WTC11 (cell line): ENCODE results near the gene PUDP. TPM values are rescaled to one million over a fixed set of nuclear protein-coding genes. Genes with fewer than 3 reads are reported as not detected.

Experiments
- ATAC-seq: fragments of 200-7000 bp; cut with Tn5 transposase; 2 replicates; pipeline ENCODE4 v1.10.0; 2021; ENCODE audit warnings: mild to moderate bottlenecking, moderate library complexity
- CTCF ChIA-PET: fragments of 300-600 bp; sonication (Branson Sonifier 250); formaldehyde crosslinking; loops from one replicate; lab custom pipeline; 2021; ENCODE audit warnings: antibody characterized with exemption; lab: Charles Lee
- POLR2A ChIA-PET: fragments of 350-600 bp; sonication (Branson Sonifier 250); formaldehyde crosslinking; loops from one replicate; lab custom pipeline; 2021; ENCODE audit warnings: antibody characterized with exemption; lab: Charles Lee
- DNase-seq: peaks from one replicate; pipeline ENCODE4 v3.0.0; 2021; ENCODE audit warnings: low spot score
- H3K27ac Mint-ChIP-seq: 2 replicates; pipeline ENCODE4 v1.8.0; 2021; ENCODE audit warnings: mixed read lengths
- H3K27me3 Mint-ChIP-seq: 2 replicates; pipeline ENCODE4 v1.8.0; 2021; ENCODE audit warnings: low read depth, mild to moderate bottlenecking, moderate library complexity, mixed read lengths
- H3K36me3 Mint-ChIP-seq: 2 replicates; pipeline ENCODE4 v1.8.0; 2021; ENCODE audit warnings: mixed read lengths
- H3K4me1 Mint-ChIP-seq: 2 replicates; pipeline ENCODE4 v1.8.0; 2022; ENCODE audit warnings: mixed read lengths
- H3K4me3 Mint-ChIP-seq: 2 replicates; pipeline ENCODE4 v1.8.0; 2021; ENCODE audit warnings: mild to moderate bottlenecking, moderate library complexity, mixed read lengths
- H3K9me3 Mint-ChIP-seq: 2 replicates; pipeline ENCODE4 v1.8.0; 2021; ENCODE audit warnings: mixed read lengths
- CTCF ChIP-seq: fragments of 200-600 bp; IDR thresholded peaks from 2 replicates; pipeline ENCODE4 v1.8.0; 2022; ENCODE audit warnings: antibody characterized with exemption
- ESRRA ChIP-seq: sonication (generic); formaldehyde crosslinking; IDR thresholded peaks from 2 replicates; pipeline ENCODE4 v1.8.1; 2022; ENCODE audit warnings: mild to moderate bottlenecking, missing genetic modification reagents, borderline replicate concordance
- ETV6 ChIP-seq: sonication (generic); formaldehyde crosslinking; IDR thresholded peaks from 2 replicates; pipeline ENCODE4 v1.8.1; 2022; ENCODE audit warnings: mild to moderate bottlenecking, missing genetic modification reagents
- FOXK1 ChIP-seq: sonication (generic); formaldehyde crosslinking; IDR thresholded peaks from 2 replicates; pipeline ENCODE4 v1.8.0; 2022; ENCODE audit warnings: mild to moderate bottlenecking, moderate library complexity, missing genetic modification reagents
- GABPB1 ChIP-seq: sonication (generic); formaldehyde crosslinking; IDR thresholded peaks from 2 replicates; pipeline ENCODE4 v1.8.1; 2023; ENCODE audit warnings: mild to moderate bottlenecking, missing genetic modification reagents
- JAZF1 ChIP-seq: fragments of 250-450 bp; sonication (Bioruptor Pico); IDR thresholded peaks from 2 replicates; pipeline ENCODE4 v1.9.0; 2021; ENCODE audit warnings: moderate library complexity, mild to moderate bottlenecking, inconsistent platforms
- MLX ChIP-seq: sonication (generic); formaldehyde crosslinking; IDR thresholded peaks from 2 replicates; pipeline ENCODE4 v1.8.1; 2023; ENCODE audit warnings: mild to moderate bottlenecking, missing genetic modification reagents, moderate library complexity
- MXD4 ChIP-seq: fragments of 250-450 bp; sonication (Bioruptor Pico); IDR thresholded peaks from 2 replicates; pipeline ENCODE4 v1.8.0; 2021; ENCODE audit warnings: mild to moderate bottlenecking, moderate library complexity, borderline replicate concordance
- OVOL2 ChIP-seq: fragments of 250-450 bp; sonication (Bioruptor Pico); IDR thresholded peaks from 2 replicates; pipeline ENCODE4 v1.9.0; 2021; ENCODE audit warnings: mild to moderate bottlenecking, borderline replicate concordance
- PREB ChIP-seq: sonication (generic); formaldehyde crosslinking; IDR thresholded peaks from 2 replicates; pipeline ENCODE4 v1.8.1; 2022; ENCODE audit warnings: mild to moderate bottlenecking, missing genetic modification reagents, moderate library complexity, borderline replicate concordance
- TEAD4 ChIP-seq: sonication (generic); formaldehyde crosslinking; IDR thresholded peaks from 2 replicates; pipeline ENCODE4 v1.8.0; 2022; ENCODE audit warnings: mild to moderate bottlenecking, missing genetic modification reagents
- TP53 ChIP-seq: sonication (generic); formaldehyde crosslinking; IDR thresholded peaks from 2 replicates; pipeline ENCODE4 v1.8.1; 2023; ENCODE audit warnings: mild to moderate bottlenecking, missing genetic modification reagents
- ZNF396 ChIP-seq: fragments of 250-450 bp; sonication (Bioruptor Pico); IDR thresholded peaks from 2 replicates; pipeline ENCODE4 v1.8.0; 2021; ENCODE audit warnings: mild to moderate bottlenecking, moderate library complexity, borderline replicate concordance
- ZNF425 ChIP-seq: fragments of 250-450 bp; sonication (Bioruptor Pico); conservative IDR thresholded peaks from 2 replicates; pipeline ENCODE4 v1.9.0; 2021; ENCODE audit warnings: mild to moderate bottlenecking
- total RNA-seq: library from RNA; stranded (reverse); gene quantifications from 3 replicates; pipeline ENCODE4 v1.2.3, GENCODE V29; 2021
- TF ChIP-seq, protein P1 (sequence below): sonication (generic); formaldehyde crosslinking; conservative IDR thresholded peaks from 2 replicates; pipeline ENCODE4 v1.8.1; 2023; ENCODE audit warnings: mild to moderate bottlenecking, low read depth, missing genetic modification reagents, moderate library complexity
- TF ChIP-seq, protein P2 (sequence below): fragments of 250-450 bp; sonication (Bioruptor Pico); IDR thresholded peaks from 2 replicates; pipeline ENCODE4 v1.9.0; 2021; ENCODE audit warnings: mild to moderate bottlenecking
- TF ChIP-seq, protein P3 (sequence below): fragments of 250-450 bp; sonication (Bioruptor Pico); IDR thresholded peaks from 2 replicates; pipeline ENCODE4 v1.9.0; 2021; ENCODE audit warnings: mild to moderate bottlenecking
- TF ChIP-seq, protein P4 (sequence below): sonication (generic); formaldehyde crosslinking; IDR thresholded peaks from 2 replicates; pipeline ENCODE4 v1.8.0; 2023; ENCODE audit warnings: mild to moderate bottlenecking, missing genetic modification reagents

PUDP gene
- total RNA-seq, 1 experiment from 2014 or later, result 20.8 TPM

GRCh38 chrX:7085879-7086278 is 62.1 kb downstream of the PUDP start:
- ChIA-PET POLR2A (no interaction called here), CTCF (no interaction called here)
- no peak overlapping the region for H3K4me3 Mint-ChIP-seq
- DNase-seq (no peak), ATAC-seq (no peak)
- H3K4me1 Mint-ChIP-seq, result peaks cover 39% of the 10 kb centered on the region
- TF ChIP-seq TP53 (CRISPR knock-in tag) (no peak), TEAD4 (no peak), MXD4 (CRISPR knock-in tag) (no peak), FOXK1 (CRISPR knock-in tag) (no peak), CTCF (no peak), GABPB1 (CRISPR knock-in tag) (no peak), JAZF1 (CRISPR knock-in tag) (no peak), MLX (no peak), ZNF425 (no peak), PREB (CRISPR knock-in tag) (no peak), ETV6 (CRISPR knock-in tag) (no peak), ZNF396 (CRISPR knock-in tag) (no peak), OVOL2 (no peak), ESRRA (CRISPR knock-in tag) (no peak)
- TF ChIP-seq, protein P1, sequence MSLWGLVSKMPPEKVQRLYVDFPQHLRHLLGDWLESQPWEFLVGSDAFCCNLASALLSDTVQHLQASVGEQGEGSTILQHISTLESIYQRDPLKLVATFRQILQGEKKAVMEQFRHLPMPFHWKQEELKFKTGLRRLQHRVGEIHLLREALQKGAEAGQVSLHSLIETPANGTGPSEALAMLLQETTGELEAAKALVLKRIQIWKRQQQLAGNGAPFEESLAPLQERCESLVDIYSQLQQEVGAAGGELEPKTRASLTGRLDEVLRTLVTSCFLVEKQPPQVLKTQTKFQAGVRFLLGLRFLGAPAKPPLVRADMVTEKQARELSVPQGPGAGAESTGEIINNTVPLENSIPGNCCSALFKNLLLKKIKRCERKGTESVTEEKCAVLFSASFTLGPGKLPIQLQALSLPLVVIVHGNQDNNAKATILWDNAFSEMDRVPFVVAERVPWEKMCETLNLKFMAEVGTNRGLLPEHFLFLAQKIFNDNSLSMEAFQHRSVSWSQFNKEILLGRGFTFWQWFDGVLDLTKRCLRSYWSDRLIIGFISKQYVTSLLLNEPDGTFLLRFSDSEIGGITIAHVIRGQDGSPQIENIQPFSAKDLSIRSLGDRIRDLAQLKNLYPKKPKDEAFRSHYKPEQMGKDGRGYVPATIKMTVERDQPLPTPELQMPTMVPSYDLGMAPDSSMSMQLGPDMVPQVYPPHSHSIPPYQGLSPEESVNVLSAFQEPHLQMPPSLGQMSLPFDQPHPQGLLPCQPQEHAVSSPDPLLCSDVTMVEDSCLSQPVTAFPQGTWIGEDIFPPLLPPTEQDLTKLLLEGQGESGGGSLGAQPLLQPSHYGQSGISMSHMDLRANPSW (CRISPR knock-in tag), result no peak
- TF ChIP-seq, protein P2, sequence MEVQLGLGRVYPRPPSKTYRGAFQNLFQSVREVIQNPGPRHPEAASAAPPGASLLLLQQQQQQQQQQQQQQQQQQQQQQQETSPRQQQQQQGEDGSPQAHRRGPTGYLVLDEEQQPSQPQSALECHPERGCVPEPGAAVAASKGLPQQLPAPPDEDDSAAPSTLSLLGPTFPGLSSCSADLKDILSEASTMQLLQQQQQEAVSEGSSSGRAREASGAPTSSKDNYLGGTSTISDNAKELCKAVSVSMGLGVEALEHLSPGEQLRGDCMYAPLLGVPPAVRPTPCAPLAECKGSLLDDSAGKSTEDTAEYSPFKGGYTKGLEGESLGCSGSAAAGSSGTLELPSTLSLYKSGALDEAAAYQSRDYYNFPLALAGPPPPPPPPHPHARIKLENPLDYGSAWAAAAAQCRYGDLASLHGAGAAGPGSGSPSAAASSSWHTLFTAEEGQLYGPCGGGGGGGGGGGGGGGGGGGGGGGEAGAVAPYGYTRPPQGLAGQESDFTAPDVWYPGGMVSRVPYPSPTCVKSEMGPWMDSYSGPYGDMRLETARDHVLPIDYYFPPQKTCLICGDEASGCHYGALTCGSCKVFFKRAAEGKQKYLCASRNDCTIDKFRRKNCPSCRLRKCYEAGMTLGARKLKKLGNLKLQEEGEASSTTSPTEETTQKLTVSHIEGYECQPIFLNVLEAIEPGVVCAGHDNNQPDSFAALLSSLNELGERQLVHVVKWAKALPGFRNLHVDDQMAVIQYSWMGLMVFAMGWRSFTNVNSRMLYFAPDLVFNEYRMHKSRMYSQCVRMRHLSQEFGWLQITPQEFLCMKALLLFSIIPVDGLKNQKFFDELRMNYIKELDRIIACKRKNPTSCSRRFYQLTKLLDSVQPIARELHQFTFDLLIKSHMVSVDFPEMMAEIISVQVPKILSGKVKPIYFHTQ, result no peak
- TF ChIP-seq, protein P3, sequence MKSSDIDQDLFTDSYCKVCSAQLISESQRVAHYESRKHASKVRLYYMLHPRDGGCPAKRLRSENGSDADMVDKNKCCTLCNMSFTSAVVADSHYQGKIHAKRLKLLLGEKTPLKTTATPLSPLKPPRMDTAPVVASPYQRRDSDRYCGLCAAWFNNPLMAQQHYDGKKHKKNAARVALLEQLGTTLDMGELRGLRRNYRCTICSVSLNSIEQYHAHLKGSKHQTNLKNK, result no peak
- TF ChIP-seq, protein P4, sequence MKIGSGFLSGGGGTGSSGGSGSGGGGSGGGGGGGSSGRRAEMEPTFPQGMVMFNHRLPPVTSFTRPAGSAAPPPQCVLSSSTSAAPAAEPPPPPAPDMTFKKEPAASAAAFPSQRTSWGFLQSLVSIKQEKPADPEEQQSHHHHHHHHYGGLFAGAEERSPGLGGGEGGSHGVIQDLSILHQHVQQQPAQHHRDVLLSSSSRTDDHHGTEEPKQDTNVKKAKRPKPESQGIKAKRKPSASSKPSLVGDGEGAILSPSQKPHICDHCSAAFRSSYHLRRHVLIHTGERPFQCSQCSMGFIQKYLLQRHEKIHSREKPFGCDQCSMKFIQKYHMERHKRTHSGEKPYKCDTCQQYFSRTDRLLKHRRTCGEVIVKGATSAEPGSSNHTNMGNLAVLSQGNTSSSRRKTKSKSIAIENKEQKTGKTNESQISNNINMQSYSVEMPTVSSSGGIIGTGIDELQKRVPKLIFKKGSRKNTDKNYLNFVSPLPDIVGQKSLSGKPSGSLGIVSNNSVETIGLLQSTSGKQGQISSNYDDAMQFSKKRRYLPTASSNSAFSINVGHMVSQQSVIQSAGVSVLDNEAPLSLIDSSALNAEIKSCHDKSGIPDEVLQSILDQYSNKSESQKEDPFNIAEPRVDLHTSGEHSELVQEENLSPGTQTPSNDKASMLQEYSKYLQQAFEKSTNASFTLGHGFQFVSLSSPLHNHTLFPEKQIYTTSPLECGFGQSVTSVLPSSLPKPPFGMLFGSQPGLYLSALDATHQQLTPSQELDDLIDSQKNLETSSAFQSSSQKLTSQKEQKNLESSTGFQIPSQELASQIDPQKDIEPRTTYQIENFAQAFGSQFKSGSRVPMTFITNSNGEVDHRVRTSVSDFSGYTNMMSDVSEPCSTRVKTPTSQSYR, result no peak
- H3K36me3 Mint-ChIP-seq, result no peaks in the 10 kb centered on the region
- H3K9me3 Mint-ChIP-seq, result no peaks in the 10 kb centered on the region
- no peaks in the 10 kb centered on the region for H3K27me3 Mint-ChIP-seq
- H3K27ac Mint-ChIP-seq, result no peak overlapping the region
